Measurements from ENCODE around the gene MYOCOS.

MYOCOS gene

GRCh38 chr1:171663854-171664575 is 42.0 kb downstream of the MYOCOS start:
- no peak for DNase-seq

GRCh38 chr1:171664976-171665375 is 42.9 kb downstream of the MYOCOS start:
- no peak for DNase-seq

- DNase-seq = no peak
Observed at GRCh38 chr1:171666114-171666769, 44.2 kb downstream of the MYOCOS start.

- DNase-seq = no peak
Observed at GRCh38 chr1:171668372-171668771, 46.3 kb downstream of the MYOCOS start.

- DNase-seq = no peak
Observed at GRCh38 chr1:171670739-171671138, 48.7 kb downstream of the MYOCOS start.

- DNase-seq = no peak
Observed at GRCh38 chr1:171674431-171675405, 52.7 kb downstream of the MYOCOS start.
